NCI-H187 treated with DMSO at 0.1 percent for 48 hours (cell line): Measurements from ENCODE around the gene GFER.
"Not testable (repeated sequence)": the region's sequence is repeated elsewhere in the genome, so short reads cannot be mapped to it uniquely, and the experiment has no call there.

Experiments
- DNase-seq: peaks from one replicate; lab custom pipeline; 2025; lab: John Stamatoyannopoulos, UW

Gene GFER

GRCh38 chr16:2005646-2006045, 21.7 kb downstream of the GFER start:
- no peak for DNase-seq

GRCh38 chr16:2006317-2006716, 22.3 kb downstream of the GFER start:
- no peak for DNase-seq

- DNase-seq, result no peak
Observed at GRCh38 chr16:2007081-2007836, 23.3 kb downstream of the GFER start.

GRCh38 chr16:2008009-2008526, 24.1 kb downstream of the GFER start:
- DNase-seq, result no peak

- no peak for DNase-seq
Observed at GRCh38 chr16:2008631-2009163, 24.7 kb downstream of the GFER start.

- no peak for DNase-seq
Observed at GRCh38 chr16:2009164-2009711, 25.2 kb downstream of the GFER start.

GRCh38 chr16:2009791-2010510, 26.0 kb downstream of the GFER start, which contains the start of gene ZNF598:
Gene ZNF598 (minus strand): TSS chr16:2009821.
- peak; percentile 48 for DNase-seq

GRCh38 chr16:2011726-2012125, 27.7 kb downstream of the GFER start:
- not testable (repeated sequence) for DNase-seq

GRCh38 chr16:2013527-2013926, 29.5 kb downstream of the GFER start:
- DNase-seq, result no peak

- no peak for DNase-seq
Observed at GRCh38 chr16:2015117-2015946, 31.3 kb downstream of the GFER start.

GRCh38 chr16:2015947-2016208, 31.9 kb downstream of the GFER start:
- no peak for DNase-seq

GRCh38 chr16:2016407-2016922, 32.5 kb downstream of the GFER start:
- DNase-seq, result no peak

- no peak for DNase-seq
Observed at GRCh38 chr16:2019518-2019920, 35.5 kb downstream of the GFER start, which contains the start of gene NPW. Gene NPW (plus strand): TSS chr16:2019785.

- DNase-seq, result no peak
Observed at GRCh38 chr16:2019921-2020831, 36.2 kb downstream of the GFER start.

- no peak for DNase-seq
Observed at GRCh38 chr16:2022723-2023091, 38.7 kb downstream of the GFER start.

- DNase-seq, result peak; percentile 70
Observed at GRCh38 chr16:2023092-2024031, 39.4 kb downstream of the GFER start.

- no peak for DNase-seq
Observed at GRCh38 chr16:2024032-2024420, 40.0 kb downstream of the GFER start.

GRCh38 chr16:2025251-2025650, 41.3 kb downstream of the GFER start:
- no peak for DNase-seq

GRCh38 chr16:2025878-2026460, 42.0 kb downstream of the GFER start:
- no peak for DNase-seq
